SK-N-SH treated with all-trans-retinoic acid at 6 μM for 48 hours (cell line): Measurements from ENCODE around the gene KCNK15.
A peak's percentile ranks its signal among the peaks of the same experiment; 100 is the strongest.

Experiments used
- ATAC-seq: fragments of 200-7000 bp; cut with Tn5 transposase; 3 replicates; pipeline ENCODE4 v1.9.1; 2020; ENCODE audit warnings: mild to moderate bottlenecking, moderate library complexity
- ARNTL ChIP-seq: fragments of 450-650 bp; formaldehyde crosslinking; IDR thresholded peaks from 2 replicates; pipeline ENCODE4 v1.5.0; 2020; ENCODE audit warnings: low read depth, mild to moderate bottlenecking, moderate library complexity, borderline replicate concordance
- BACH2 ChIP-seq: fragments of 250-450 bp; sonication (Bioruptor Pico); IDR thresholded peaks from 2 replicates; pipeline ENCODE4 v1.9.0; 2021; ENCODE audit warnings: mild to moderate bottlenecking, borderline replicate concordance
- CSDC2 ChIP-seq: fragments of 250-450 bp; sonication (Bioruptor Pico); IDR thresholded peaks from 2 replicates; pipeline ENCODE4 v1.5.0; 2020; ENCODE audit warnings: mild to moderate bottlenecking, moderate library complexity
- ESRRG ChIP-seq: fragments of 250-450 bp; sonication (Bioruptor Pico); IDR thresholded peaks from 2 replicates; pipeline ENCODE4 v1.6.1; 2021; ENCODE audit warnings: mild to moderate bottlenecking
- GLIS3 ChIP-seq: fragments of 250-450 bp; sonication (Bioruptor Pico); IDR thresholded peaks from 2 replicates; pipeline ENCODE4 v1.5.0; 2020; ENCODE audit warnings: mild to moderate bottlenecking, moderate library complexity
- ISL1 ChIP-seq: fragments of 250-450 bp; sonication (Bioruptor Pico); IDR thresholded peaks from 2 replicates; pipeline ENCODE4 v2.1.2; 2022; ENCODE audit warnings: mild to moderate bottlenecking, moderate library complexity
- OSR1 ChIP-seq: fragments of 250-450 bp; sonication (Bioruptor Pico); IDR thresholded peaks from 2 replicates; pipeline ENCODE4 v1.8.0; 2022; ENCODE audit warnings: moderate library complexity, mild to moderate bottlenecking, inconsistent platforms
- PPARA ChIP-seq: fragments of 250-450 bp; sonication (Bioruptor Pico); IDR thresholded peaks from 2 replicates; pipeline ENCODE4 v1.5.0; 2020; ENCODE audit warnings: mild to moderate bottlenecking, borderline replicate concordance
- RARB ChIP-seq: fragments of 250-450 bp; sonication (Bioruptor Pico); IDR thresholded peaks from 2 replicates; pipeline ENCODE4 v1.8.0; 2021; ENCODE audit warnings: mild to moderate bottlenecking, moderate library complexity
- SNAI2 ChIP-seq: fragments of 250-450 bp; sonication (Bioruptor Pico); IDR thresholded peaks from 2 replicates; pipeline ENCODE4 v1.5.0; 2020; ENCODE audit warnings: mild to moderate bottlenecking, moderate library complexity
- TCF4 ChIP-seq: fragments of 250-450 bp; sonication (Bioruptor Pico); IDR thresholded peaks from 2 replicates; pipeline ENCODE4 v1.8.0; 2021; ENCODE audit warnings: mild to moderate bottlenecking, moderate library complexity, borderline replicate concordance
- ZFP3 ChIP-seq: fragments of 250-450 bp; sonication (Bioruptor Pico); IDR thresholded peaks from 2 replicates; pipeline ENCODE4 v1.5.0; 2020; ENCODE audit warnings: mild to moderate bottlenecking, moderate library complexity
- ZFP30 ChIP-seq: fragments of 450-650 bp; formaldehyde crosslinking; IDR thresholded peaks from 2 replicates; pipeline ENCODE4 v1.5.0; 2022; ENCODE audit warnings: mild to moderate bottlenecking, moderate library complexity
- ZNF565 ChIP-seq: fragments of 450-650 bp; formaldehyde crosslinking; conservative IDR thresholded peaks from 2 replicates; pipeline ENCODE4 v1.5.0; 2020; ENCODE audit warnings: low read depth, mild to moderate bottlenecking, moderate library complexity
- ZNF70 ChIP-seq: fragments of 450-650 bp; formaldehyde crosslinking; IDR thresholded peaks from 2 replicates; pipeline ENCODE4 v1.5.0; 2020; ENCODE audit warnings: mild to moderate bottlenecking, moderate library complexity
- ZNF8 ChIP-seq: fragments of 450-650 bp; formaldehyde crosslinking; IDR thresholded peaks from 2 replicates; pipeline ENCODE4 v1.5.0; 2020; ENCODE audit warnings: mild to moderate bottlenecking, moderate library complexity
- TF ChIP-seq, protein P1 (sequence below): fragments of 250-450 bp; sonication (Bioruptor Pico); IDR thresholded peaks from 2 replicates; pipeline ENCODE4 v1.5.0; 2020; ENCODE audit warnings: mild to moderate bottlenecking, moderate library complexity
- TF ChIP-seq, protein P2 (sequence below): fragments of 250-450 bp; sonication (Bioruptor Pico); IDR thresholded peaks from 2 replicates; pipeline ENCODE4 v1.5.1; 2020; ENCODE audit warnings: low read depth, mild to moderate bottlenecking, moderate library complexity
- TF ChIP-seq, protein P3 (sequence below): fragments of 250-450 bp; sonication (Bioruptor Pico); IDR thresholded peaks from 2 replicates; pipeline ENCODE4 v1.8.0; 2020; ENCODE audit warnings: mild to moderate bottlenecking, moderate library complexity, borderline replicate concordance
- TF ChIP-seq, protein P4 (sequence below): fragments of 250-450 bp; sonication (Bioruptor Pico); IDR thresholded peaks from 2 replicates; pipeline ENCODE4 v1.5.1; 2021; ENCODE audit warnings: mild to moderate bottlenecking, moderate library complexity
- TF ChIP-seq, protein P5 (sequence below): fragments of 250-450 bp; sonication (Bioruptor Pico); IDR thresholded peaks from 2 replicates; pipeline ENCODE4 v1.8.0; 2021; ENCODE audit warnings: low read depth, mild to moderate bottlenecking, moderate library complexity, borderline replicate concordance

The KCNK15 gene

DNA sequence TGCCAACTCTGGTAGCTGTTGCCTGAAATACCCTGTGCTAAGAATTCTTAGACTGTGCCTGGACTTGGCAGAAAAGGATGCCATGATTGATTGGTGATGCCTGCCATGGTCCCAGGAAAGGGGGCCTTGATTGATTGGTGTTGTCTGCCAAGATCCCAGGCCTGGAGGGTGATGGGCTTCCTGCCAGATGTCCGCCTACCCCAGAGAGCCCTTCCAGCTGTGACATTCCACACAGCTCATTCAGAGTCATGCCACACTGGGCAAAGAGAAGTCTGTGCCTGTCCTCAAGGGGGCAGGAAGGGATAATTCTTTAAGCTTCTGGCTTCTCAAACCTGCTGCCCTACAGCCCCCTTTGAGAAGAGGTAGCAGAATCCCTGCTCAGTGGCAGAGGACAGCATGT is 40.1 kb downstream of the KCNK15 start:
- ATAC-seq = peak; percentile 62; the same call in 2 of the 3 replicates
- TF ChIP-seq ZFP30 = no peak
- no peak for TF ChIP-seq ESRRG
- no peak for TF ChIP-seq CSDC2 (CRISPR knock-in tag)
- TF ChIP-seq ZNF70 = peak; percentile 76
- no peak for TF ChIP-seq ARNTL (CRISPR knock-in tag)
- TF ChIP-seq PPARA = no peak

DNA sequence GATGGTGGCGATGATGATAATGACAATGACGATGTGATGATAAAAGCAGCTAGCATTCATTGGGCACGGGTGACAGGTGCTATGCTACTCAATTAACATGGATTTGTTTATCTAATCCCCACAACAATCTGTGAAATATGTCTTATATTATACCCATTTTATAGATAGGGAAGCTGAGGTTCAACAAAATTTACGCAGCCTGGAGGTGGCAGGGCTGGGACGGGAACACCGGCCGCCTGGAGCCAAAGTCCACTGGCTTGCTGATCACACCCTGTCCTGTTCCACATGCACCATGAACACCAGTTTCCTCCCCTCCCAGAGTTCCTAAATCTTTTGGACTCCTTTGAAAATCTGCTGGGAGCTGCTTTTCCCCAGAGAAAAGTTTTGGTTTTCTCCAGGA is 41.6 kb downstream of the KCNK15 start:
- ATAC-seq = no peak
- TF ChIP-seq GLIS3 (CRISPR knock-in tag) = no peak

DNA sequence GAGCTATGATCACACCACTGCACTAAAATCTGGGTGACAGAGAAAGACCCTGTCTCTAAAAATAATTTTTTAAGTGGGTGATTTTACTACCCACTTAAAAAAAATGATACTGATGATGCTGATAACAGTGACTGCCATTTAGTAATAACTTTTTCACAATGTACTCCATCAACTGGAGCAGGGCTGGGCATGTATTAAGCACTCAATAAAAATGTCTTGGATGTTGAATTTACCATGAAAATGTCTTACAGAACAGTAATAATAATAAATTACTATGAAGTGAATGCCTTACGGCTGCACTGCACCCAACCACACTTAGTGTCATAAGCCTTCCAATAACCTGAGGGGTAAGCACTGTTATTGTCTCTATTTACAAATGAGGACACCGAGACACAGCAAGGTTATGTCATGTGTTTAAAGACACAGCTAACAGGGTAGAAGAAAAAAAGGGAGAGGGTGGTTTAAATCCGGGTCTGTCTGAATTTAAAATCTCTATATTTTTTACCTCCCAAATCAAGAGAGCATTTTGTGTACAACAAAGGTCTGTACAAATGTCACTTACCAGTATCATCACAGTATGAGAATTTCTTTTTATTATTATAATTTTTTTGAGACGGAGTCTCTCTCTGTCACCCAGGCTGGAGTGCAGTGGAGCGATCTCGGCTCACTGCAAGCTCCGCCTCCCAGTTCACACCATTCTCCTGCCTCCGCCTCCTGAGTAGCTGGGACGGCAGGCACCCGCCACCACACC is 43.2 kb downstream of the KCNK15 start:
- TF ChIP-seq ZNF8 (CRISPR knock-in tag) (no peak), ISL1 (CRISPR knock-in tag) (no peak), SNAI2 (CRISPR knock-in tag) (no peak), ARNTL (CRISPR knock-in tag) (no peak), OSR1 (no peak), ZNF70 (no peak), RARB (CRISPR knock-in tag) (no peak), ZNF565 (CRISPR knock-in tag) (no peak), GLIS3 (CRISPR knock-in tag) (no peak), ZFP30 (no peak), ESRRG (no peak), CSDC2 (CRISPR knock-in tag) (no peak), ZFP3 (CRISPR knock-in tag) (no peak), BACH2 (no peak), TCF4 (CRISPR knock-in tag) (no peak)
- TF ChIP-seq, protein P1, sequence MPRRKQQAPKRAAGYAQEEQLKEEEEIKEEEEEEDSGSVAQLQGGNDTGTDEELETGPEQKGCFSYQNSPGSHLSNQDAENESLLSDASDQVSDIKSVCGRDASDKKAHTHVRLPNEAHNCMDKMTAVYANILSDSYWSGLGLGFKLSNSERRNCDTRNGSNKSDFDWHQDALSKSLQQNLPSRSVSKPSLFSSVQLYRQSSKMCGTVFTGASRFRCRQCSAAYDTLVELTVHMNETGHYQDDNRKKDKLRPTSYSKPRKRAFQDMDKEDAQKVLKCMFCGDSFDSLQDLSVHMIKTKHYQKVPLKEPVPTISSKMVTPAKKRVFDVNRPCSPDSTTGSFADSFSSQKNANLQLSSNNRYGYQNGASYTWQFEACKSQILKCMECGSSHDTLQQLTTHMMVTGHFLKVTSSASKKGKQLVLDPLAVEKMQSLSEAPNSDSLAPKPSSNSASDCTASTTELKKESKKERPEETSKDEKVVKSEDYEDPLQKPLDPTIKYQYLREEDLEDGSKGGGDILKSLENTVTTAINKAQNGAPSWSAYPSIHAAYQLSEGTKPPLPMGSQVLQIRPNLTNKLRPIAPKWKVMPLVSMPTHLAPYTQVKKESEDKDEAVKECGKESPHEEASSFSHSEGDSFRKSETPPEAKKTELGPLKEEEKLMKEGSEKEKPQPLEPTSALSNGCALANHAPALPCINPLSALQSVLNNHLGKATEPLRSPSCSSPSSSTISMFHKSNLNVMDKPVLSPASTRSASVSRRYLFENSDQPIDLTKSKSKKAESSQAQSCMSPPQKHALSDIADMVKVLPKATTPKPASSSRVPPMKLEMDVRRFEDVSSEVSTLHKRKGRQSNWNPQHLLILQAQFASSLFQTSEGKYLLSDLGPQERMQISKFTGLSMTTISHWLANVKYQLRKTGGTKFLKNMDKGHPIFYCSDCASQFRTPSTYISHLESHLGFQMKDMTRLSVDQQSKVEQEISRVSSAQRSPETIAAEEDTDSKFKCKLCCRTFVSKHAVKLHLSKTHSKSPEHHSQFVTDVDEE (CRISPR knock-in tag) = no peak
- TF ChIP-seq, protein P2, sequence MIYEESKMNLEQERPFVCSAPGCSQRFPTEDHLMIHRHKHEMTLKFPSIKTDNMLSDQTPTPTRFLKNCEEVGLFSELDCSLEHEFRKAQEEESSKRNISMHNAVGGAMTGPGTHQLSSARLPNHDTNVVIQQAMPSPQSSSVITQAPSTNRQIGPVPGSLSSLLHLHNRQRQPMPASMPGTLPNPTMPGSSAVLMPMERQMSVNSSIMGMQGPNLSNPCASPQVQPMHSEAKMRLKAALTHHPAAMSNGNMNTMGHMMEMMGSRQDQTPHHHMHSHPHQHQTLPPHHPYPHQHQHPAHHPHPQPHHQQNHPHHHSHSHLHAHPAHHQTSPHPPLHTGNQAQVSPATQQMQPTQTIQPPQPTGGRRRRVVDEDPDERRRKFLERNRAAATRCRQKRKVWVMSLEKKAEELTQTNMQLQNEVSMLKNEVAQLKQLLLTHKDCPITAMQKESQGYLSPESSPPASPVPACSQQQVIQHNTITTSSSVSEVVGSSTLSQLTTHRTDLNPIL (CRISPR knock-in tag) = no peak
- TF ChIP-seq, protein P3, sequence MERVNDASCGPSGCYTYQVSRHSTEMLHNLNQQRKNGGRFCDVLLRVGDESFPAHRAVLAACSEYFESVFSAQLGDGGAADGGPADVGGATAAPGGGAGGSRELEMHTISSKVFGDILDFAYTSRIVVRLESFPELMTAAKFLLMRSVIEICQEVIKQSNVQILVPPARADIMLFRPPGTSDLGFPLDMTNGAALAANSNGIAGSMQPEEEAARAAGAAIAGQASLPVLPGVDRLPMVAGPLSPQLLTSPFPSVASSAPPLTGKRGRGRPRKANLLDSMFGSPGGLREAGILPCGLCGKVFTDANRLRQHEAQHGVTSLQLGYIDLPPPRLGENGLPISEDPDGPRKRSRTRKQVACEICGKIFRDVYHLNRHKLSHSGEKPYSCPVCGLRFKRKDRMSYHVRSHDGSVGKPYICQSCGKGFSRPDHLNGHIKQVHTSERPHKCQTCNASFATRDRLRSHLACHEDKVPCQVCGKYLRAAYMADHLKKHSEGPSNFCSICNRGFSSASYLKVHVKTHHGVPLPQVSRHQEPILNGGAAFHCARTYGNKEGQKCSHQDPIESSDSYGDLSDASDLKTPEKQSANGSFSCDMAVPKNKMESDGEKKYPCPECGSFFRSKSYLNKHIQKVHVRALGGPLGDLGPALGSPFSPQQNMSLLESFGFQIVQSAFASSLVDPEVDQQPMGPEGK (CRISPR knock-in tag) = no peak
- TF ChIP-seq, protein P4, sequence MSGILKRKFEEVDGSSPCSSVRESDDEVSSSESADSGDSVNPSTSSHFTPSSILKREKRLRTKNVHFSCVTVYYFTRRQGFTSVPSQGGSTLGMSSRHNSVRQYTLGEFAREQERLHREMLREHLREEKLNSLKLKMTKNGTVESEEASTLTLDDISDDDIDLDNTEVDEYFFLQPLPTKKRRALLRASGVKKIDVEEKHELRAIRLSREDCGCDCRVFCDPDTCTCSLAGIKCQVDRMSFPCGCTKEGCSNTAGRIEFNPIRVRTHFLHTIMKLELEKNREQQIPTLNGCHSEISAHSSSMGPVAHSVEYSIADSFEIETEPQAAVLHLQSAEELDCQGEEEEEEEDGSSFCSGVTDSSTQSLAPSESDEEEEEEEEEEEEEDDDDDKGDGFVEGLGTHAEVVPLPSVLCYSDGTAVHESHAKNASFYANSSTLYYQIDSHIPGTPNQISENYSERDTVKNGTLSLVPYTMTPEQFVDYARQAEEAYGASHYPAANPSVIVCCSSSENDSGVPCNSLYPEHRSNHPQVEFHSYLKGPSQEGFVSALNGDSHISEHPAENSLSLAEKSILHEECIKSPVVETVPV = no peak
- TF ChIP-seq, protein P5, sequence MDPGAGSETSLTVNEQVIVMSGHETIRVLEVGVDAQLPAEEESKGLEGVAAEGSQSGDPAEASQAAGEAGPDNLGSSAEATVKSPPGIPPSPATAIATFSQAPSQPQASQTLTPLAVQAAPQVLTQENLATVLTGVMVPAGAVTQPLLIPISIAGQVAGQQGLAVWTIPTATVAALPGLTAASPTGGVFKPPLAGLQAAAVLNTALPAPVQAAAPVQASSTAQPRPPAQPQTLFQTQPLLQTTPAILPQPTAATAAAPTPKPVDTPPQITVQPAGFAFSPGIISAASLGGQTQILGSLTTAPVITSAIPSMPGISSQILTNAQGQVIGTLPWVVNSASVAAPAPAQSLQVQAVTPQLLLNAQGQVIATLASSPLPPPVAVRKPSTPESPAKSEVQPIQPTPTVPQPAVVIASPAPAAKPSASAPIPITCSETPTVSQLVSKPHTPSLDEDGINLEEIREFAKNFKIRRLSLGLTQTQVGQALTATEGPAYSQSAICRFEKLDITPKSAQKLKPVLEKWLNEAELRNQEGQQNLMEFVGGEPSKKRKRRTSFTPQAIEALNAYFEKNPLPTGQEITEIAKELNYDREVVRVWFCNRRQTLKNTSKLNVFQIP = no peak
- no peak for ATAC-seq
